ENCODE data around the gene NEK6.
A peak's percentile ranks its signal among the peaks of the same experiment; 100 is the strongest.

NEK6 gene

DNA sequence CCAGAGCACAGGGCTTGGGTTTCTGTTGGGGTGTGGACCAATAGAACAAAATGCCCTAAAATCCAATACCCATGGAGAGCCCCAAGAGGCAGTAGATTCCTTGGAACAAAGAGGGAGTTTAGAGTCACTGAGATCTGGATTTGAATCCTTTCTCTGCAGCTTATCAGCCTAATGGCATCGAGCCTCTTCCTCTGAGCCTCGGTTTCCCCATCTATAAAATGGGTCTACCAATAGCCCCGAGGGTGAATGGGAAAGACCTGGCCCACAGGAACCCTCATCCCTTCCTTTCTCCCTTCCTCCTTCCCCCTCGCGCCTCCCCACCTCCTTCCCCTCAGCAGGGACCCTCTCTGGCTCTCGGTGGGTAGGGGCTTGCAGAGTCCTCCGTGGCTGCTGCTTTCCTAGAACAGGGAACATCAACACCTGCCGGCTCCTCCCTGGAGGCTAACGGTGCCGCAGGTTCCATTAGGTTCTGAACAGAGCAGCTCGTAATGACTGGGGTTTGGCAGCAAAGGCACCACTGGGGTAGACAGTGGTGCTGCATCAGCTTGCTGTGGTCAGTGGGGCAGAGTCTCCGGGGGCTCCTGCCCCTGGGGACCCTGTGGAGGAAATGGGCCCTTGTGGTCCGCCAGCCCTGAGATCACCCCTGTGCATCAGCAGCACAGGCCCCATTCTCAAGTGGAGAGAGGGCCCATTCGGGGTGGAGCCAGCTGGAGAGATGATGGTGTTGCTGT is 40.3 kb downstream of the NEK6 start:
- Histone ChIP-seq H4K20me1 (peaks cover 100% of the 10 kb centered on the region), H3K9ac (no peak overlapping the region), H3K4me2 (peak overlapping the region; percentile 98), H3K36me3 (peaks cover 27% of the 10 kb centered on the region), H3K27ac (no peak overlapping the region), H3K4me1 (peaks cover 98% of the 10 kb centered on the region), H3K9me3 (no peaks in the 10 kb centered on the region), H3K27me3 (no peaks in the 10 kb centered on the region), H3K4me3 (no peak overlapping the region)
- TF ChIP-seq Cebpa-rat (IDR thresholded peaks at IDR 0.05): no peak

DNA sequence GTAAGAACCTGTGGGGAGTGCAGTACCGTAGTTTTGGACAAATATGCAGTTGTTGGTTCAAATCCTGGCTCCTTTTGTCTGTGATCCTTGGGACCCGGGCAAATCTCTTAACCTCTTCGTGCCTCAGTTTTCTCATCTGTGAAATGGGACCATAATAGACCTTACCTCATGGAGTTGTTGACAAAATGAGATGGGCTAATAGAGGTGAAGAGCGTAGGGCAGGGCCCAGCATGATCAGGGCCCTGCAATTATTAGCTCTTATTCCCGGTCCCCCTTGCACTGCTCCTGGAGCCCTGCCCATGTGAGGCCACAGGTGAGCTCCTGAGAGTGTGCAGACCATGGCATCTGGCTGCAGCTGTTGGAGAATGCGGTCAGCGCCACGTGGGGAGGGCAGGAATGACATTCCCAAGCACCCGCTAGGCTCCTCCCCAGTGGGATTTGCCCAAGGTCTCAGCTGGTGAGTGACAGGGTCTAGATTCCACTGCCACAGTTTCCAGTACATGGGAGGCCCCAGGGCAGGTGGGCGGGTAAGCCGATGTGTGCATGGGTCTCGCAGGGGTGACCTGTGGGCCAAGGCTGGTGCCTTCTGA is 41.0 kb downstream of the NEK6 start:
- 0 out of 2 replicates have a peak overlapping the region, but pooled peaks have one; percentile 48 for H3K9ac ChIP-seq
- H3K4me2 ChIP-seq: peak overlapping the region; percentile 98
- no peak overlapping the region for H3K4me3 ChIP-seq
- peaks cover 100% of the 10 kb centered on the region for H4K20me1 ChIP-seq
- no peaks in the 10 kb centered on the region for H3K9me3 ChIP-seq
- peaks cover 34% of the 10 kb centered on the region for H3K36me3 ChIP-seq
- TF ChIP-seq Cebpa-rat (IDR thresholded peaks at IDR 0.05): no peak
- H3K27me3 ChIP-seq: no peaks in the 10 kb centered on the region
- no peak overlapping the region for H3K27ac ChIP-seq
- peaks cover 98% of the 10 kb centered on the region for H3K4me1 ChIP-seq

- Histone ChIP-seq H3K4me1 (peaks cover 97% of the 10 kb centered on the region), H3K4me3 (no peak overlapping the region), H3K36me3 (peaks cover 43% of the 10 kb centered on the region), H3K27ac (no peak overlapping the region; the same call in 1 of the 2 replicates), H3K9me3 (no peaks in the 10 kb centered on the region), H3K9ac (no peak overlapping the region), H3K4me2 (peak overlapping the region; percentile 98), H4K20me1 (peaks cover 100% of the 10 kb centered on the region), H3K27me3 (no peaks in the 10 kb centered on the region)
- no peak for TF ChIP-seq Cebpa-rat (IDR thresholded peaks at IDR 0.05)
Measured at GRCh38 chr9:124299515-124300090, 41.9 kb downstream of the NEK6 start.

- Histone ChIP-seq H4K20me1 (peaks cover 100% of the 10 kb centered on the region), H3K9me3 (no peaks in the 10 kb centered on the region), H3K36me3 (peaks cover 50% of the 10 kb centered on the region), H3K9ac (no peak overlapping the region), H3K4me3 (no peak overlapping the region), H3K4me1 (peaks cover 90% of the 10 kb centered on the region), H3K4me2 (peak overlapping the region; percentile 98), H3K27me3 (no peaks in the 10 kb centered on the region), H3K27ac (no peak overlapping the region; the same call in 1 of the 2 replicates)
- TF ChIP-seq Cebpa-rat (IDR thresholded peaks at IDR 0.05): no peak
Measured at GRCh38 chr9:124300312-124300711, 42.6 kb downstream of the NEK6 start.

DNA sequence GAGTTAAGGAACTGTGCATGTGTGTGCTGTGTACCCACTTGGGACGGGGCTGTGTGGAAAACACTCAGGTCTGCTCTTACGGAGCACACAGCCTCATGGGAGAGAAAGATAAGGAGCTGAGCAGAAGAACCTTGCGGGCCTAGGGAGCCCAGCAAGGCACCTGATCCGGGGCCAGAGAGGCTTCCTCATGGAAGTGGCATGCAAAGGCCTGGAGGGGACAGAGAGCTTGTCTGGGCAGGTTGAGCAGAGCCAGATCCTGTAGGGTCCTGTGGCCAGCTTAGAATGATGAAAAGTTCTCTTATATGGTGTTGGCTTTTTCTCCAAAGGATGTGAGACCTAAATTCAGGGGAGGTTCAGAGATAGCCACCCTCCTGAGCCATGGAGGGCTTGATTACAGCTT is 45.2 kb downstream of the NEK6 start:
- peaks cover 100% of the 10 kb centered on the region for H4K20me1 ChIP-seq
- no peak overlapping the region for H3K4me2 ChIP-seq
- H3K27me3 ChIP-seq: no peaks in the 10 kb centered on the region
- peaks cover 84% of the 10 kb centered on the region for H3K4me1 ChIP-seq
- no peak for TF ChIP-seq Cebpa-rat (IDR thresholded peaks at IDR 0.05)
- H3K9me3 ChIP-seq: no peaks in the 10 kb centered on the region
- H3K36me3 ChIP-seq: peaks cover 64% of the 10 kb centered on the region
- H3K4me3 ChIP-seq: no peak overlapping the region
- no peak overlapping the region; the same call in 1 of the 2 replicates for H3K27ac ChIP-seq
- H3K9ac ChIP-seq: no peak overlapping the region

GRCh38 chr9:124303762-124304161 is 46.0 kb downstream of the NEK6 start:
- Histone ChIP-seq H3K9me3 (no peaks in the 10 kb centered on the region), H3K4me3 (no peak overlapping the region), H3K4me2 (peak overlapping the region; percentile 12; the same call in 1 of the 2 replicates), H3K9ac (no peak overlapping the region), H3K27ac (no peak overlapping the region), H3K27me3 (no peaks in the 10 kb centered on the region), H3K4me1 (peaks cover 75% of the 10 kb centered on the region), H4K20me1 (peaks cover 99% of the 10 kb centered on the region), H3K36me3 (peaks cover 72% of the 10 kb centered on the region)
- no peak for TF ChIP-seq Cebpa-rat (IDR thresholded peaks at IDR 0.05)

- no peak overlapping the region for H3K27ac ChIP-seq
- no peak overlapping the region for H3K9ac ChIP-seq
- no peaks in the 10 kb centered on the region for H3K9me3 ChIP-seq
- no peaks in the 10 kb centered on the region for H3K27me3 ChIP-seq
- peaks cover 99% of the 10 kb centered on the region for H4K20me1 ChIP-seq
- peaks cover 77% of the 10 kb centered on the region for H3K36me3 ChIP-seq
- TF ChIP-seq Cebpa-rat (IDR thresholded peaks at IDR 0.05): no peak
- peak overlapping the region; percentile 12; the same call in 1 of the 2 replicates for H3K4me2 ChIP-seq
- no peak overlapping the region for H3K4me3 ChIP-seq
- peaks cover 70% of the 10 kb centered on the region for H3K4me1 ChIP-seq
Measured at GRCh38 chr9:124304285-124304684, 46.5 kb downstream of the NEK6 start.

- no peak overlapping the region for H3K9ac ChIP-seq
- peaks cover 99% of the 10 kb centered on the region for H4K20me1 ChIP-seq
- no peaks in the 10 kb centered on the region for H3K9me3 ChIP-seq
- peaks cover 51% of the 10 kb centered on the region for H3K4me1 ChIP-seq
- no peaks in the 10 kb centered on the region for H3K27me3 ChIP-seq
- TF ChIP-seq Cebpa-rat (IDR thresholded peaks at IDR 0.05): no peak
- peaks cover 94% of the 10 kb centered on the region for H3K36me3 ChIP-seq
- no peak overlapping the region for H3K27ac ChIP-seq
- H3K4me2 ChIP-seq: peak overlapping the region; percentile 17; the same call in 1 of the 2 replicates
- H3K4me3 ChIP-seq: no peak overlapping the region
Measured at GRCh38 chr9:124306098-124306735, 48.5 kb downstream of the NEK6 start.

- Histone ChIP-seq H3K27me3 (no peaks in the 10 kb centered on the region), H3K4me2 (no peak overlapping the region; the same call in 1 of the 2 replicates), H3K36me3 (peaks cover 94% of the 10 kb centered on the region), H3K9me3 (no peaks in the 10 kb centered on the region), H3K4me1 (peaks cover 40% of the 10 kb centered on the region), H3K9ac (no peak overlapping the region), H3K27ac (no peak overlapping the region), H3K4me3 (no peak overlapping the region), H4K20me1 (peaks cover 99% of the 10 kb centered on the region)
- TF ChIP-seq Cebpa-rat (IDR thresholded peaks at IDR 0.05): no peak
Measured at GRCh38 chr9:124307379-124308030, 49.8 kb downstream of the NEK6 start.
